Adrenal gland (tissue), 5 donors: Measurements from ENCODE around the gene MAPK10.

Experiments
- CTCF ChIP-seq, 6 experiments: fragments of 450-650 bp in 4 of 6; fragments of 200-600 bp in 2 of 6; sonication (generic) in 1 of 6; IDR thresholded peaks; 1 replicate in 5 of 6; 2 replicates in 1 of 6; pipeline versions ENCODE4 v1.5.1 to v1.8.0; 2016 to 2021; ENCODE audit warnings: antibody characterized with exemption in 6 of 6, mild to moderate bottlenecking in 2 of 6, moderate library complexity in 1 of 6
- POLR2A ChIP-seq, 2 donors: fragments of 450-650 bp; IDR thresholded peaks; one replicate each; pipeline ENCODE4 v1.6.1; 2017; ENCODE audit warnings: antibody characterized with exemption in 2 of 2, mild to moderate bottlenecking in 2 of 2, moderate library complexity in 1 of 2
- donor health status: DM: no; HTN: no; CAD: no.

DNA sequence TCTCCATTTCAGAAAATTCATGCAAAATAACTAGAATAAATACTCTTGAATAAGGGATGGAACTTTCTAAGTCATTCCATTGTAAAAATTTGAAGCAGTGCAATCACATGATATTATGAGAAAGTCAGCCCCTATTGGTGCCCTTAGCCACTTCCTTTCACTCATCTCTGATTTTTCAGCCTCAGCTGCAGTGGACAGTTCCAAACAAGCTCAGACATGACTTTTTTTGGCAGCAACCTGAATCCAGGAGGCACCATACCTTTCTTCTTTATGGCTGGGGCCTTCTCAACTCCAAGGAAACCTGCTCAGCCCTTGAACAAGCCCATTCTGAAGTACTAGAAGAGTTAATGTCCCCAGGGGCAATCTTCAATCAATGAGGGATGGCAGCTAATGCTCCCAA is 40.5 kb downstream of the MAPK10 start:
- TF ChIP-seq CTCF (IDR thresholded peaks at IDR 0.05), result no peak
- no peak for TF ChIP-seq POLR2A (IDR thresholded peaks at IDR 0.05)
